ENCODE measurements around the gene RNF207. TPM values are rescaled to one million over a fixed set of nuclear protein-coding genes. Genes with fewer than 3 reads are reported as not detected.

The RNF207 gene
- total RNA-seq, 4 donors from 2014 or later = 3.6 to 8.4 (median 5.9) TPM

DNA sequence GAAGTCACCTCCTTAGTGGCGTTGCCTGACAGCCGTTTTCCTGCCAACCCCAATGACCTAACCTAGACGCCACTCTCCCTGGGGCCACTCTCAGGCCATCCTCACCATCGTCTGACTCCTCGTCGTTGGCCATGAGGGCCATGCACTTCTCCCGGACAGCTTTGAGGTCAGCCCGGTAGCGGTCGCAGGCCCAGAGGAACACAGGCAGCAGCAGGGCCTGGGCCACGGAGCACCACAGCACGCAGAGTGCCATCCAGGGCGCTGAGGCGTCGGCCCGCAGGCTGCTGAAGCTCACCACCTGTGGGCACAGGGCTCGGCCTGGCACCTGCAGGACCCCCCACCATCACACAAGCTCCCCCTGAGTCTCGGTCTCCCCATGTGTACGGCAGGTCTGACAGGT is 45.3 kb downstream of the RNF207 start:
- TF ChIP-seq, protein P1, sequence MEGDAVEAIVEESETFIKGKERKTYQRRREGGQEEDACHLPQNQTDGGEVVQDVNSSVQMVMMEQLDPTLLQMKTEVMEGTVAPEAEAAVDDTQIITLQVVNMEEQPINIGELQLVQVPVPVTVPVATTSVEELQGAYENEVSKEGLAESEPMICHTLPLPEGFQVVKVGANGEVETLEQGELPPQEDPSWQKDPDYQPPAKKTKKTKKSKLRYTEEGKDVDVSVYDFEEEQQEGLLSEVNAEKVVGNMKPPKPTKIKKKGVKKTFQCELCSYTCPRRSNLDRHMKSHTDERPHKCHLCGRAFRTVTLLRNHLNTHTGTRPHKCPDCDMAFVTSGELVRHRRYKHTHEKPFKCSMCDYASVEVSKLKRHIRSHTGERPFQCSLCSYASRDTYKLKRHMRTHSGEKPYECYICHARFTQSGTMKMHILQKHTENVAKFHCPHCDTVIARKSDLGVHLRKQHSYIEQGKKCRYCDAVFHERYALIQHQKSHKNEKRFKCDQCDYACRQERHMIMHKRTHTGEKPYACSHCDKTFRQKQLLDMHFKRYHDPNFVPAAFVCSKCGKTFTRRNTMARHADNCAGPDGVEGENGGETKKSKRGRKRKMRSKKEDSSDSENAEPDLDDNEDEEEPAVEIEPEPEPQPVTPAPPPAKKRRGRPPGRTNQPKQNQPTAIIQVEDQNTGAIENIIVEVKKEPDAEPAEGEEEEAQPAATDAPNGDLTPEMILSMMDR (IDR thresholded peaks at IDR 0.05; ENCODE audit: low read depth) = no peak

- TF ChIP-seq, protein P1 (IDR thresholded peaks at IDR 0.05; ENCODE audit: low read depth) = no peak
These were observed 45.9 kb downstream of the RNF207 start for GRCh38 chr1:6251681-6252373.

GRCh38 chr1:6252374-6252710 is 46.4 kb downstream of the RNF207 start:
- TF ChIP-seq, protein P1 (IDR thresholded peaks at IDR 0.05; ENCODE audit: low read depth) = no peak

DNA sequence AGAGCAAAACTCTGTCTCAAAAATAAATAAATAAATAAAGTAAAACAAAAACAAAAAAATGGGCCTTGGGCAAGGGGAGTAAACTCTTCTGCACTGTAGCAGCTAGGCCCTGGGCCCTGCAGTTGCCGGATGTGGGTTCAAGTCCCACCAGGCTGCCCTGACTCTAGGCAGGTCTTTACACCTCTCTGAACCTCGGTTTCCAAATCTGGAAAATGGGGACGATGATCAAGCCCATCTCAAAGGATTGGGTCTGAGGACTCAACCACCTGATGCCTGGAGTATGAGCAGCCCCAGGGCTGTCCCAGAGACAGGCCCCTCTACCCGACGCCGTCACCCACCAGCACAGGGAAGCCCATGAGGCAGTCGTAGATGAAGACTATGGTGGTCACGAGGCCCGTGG is 47.5 kb downstream of the RNF207 start:
- TF ChIP-seq, protein P1 (IDR thresholded peaks at IDR 0.05; ENCODE audit: low read depth) = no peak

DNA sequence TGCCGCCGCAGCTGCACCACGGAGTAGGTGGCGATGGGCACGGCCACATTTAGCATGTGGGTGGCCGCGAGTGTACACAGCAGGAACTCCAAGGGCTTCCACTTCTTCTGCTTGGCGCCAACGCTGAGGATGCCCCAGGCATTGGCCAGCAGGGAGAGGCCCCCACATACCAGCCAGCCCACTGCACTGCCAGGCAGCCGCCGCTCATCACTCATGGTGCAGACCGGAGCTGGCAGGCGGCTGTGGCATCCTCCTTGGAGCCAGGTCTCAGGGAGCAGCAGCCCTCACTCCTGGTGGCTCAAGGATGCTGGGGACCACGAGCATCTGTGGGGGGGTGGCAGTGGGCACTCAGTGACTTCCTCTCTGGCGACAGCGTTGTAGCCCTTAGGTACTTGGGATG is 48.8 kb downstream of the RNF207 start:
- TF ChIP-seq, protein P1 (IDR thresholded peaks at IDR 0.05; ENCODE audit: low read depth) = no peak

DNA sequence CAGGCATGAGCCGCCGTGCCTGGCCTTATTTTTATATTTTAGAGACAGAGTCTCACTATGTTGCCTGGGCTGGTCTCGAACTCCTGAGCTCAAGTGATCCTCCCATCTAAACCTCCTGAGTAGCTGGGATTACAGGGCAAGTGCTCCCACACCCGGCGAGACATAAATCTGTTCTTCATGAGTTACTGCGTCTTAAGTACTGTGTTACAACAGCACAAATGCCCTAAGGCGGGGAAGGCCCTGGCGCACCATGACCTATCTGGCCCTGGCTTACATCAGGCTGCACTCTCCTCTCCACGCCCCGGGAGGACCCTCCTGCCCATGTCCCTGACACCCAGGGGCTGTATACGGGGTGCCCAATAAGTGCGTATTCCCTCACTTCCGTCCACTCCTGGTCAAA is 50.7 kb downstream of the RNF207 start:
- TF ChIP-seq, protein P1 (IDR thresholded peaks at IDR 0.05; ENCODE audit: low read depth) = no peak

- TF ChIP-seq, protein P1 (IDR thresholded peaks at IDR 0.05; ENCODE audit: low read depth) = no peak
These were observed 51.7 kb downstream of the RNF207 start for GRCh38 chr1:6257541-6258069.
